TTC549 (cell line): ENCODE measurements around the gene PXDC1.

Experiments
- FAIRE-seq: peaks from 2 replicates; lab custom pipeline; 2012; peaks lifted over from hg19 to GRCh38; lab: Jason Lieb, UNC

Gene PXDC1

GRCh38 chr6:3746696-3747095, 4.8 kb downstream of the PXDC1 start:
- FAIRE-seq = no peak

GRCh38 chr6:3746119-3746691, 5.3 kb downstream of the PXDC1 start:
- FAIRE-seq = no peak

DNA sequence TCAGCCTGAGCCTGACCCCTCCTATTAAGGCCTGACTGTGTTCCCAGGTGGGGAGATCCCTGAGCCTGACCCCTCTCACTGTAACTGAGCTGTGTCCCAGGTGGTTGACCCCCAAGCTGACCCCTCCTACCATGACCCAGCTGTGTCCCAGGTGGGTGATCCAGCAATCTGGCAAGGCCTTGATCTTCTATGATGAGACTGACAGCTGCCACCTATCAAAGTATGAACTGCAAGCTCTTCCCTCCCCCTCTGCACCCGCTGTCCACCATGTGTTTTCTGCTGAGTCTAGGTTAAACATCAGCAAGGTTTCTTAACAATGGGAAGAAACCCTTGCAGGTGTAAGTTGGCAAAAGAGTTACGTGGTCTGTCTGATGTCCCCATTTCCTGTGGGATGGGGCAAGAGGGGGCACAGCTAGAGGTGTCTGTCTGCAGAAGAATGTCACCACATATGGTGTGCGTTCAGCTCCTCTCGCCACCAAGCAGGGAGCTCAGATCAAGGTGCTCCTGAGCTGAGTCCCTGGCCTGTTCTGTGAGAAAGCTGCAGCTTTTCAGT, 5.9 kb downstream of the PXDC1 start:
- no peak for FAIRE-seq

- no peak for FAIRE-seq
Measured at GRCh38 chr6:3744901-3745470, 6.5 kb downstream of the PXDC1 start.

GRCh38 chr6:3744211-3744900, 7.2 kb downstream of the PXDC1 start:
- no peak for FAIRE-seq

DNA sequence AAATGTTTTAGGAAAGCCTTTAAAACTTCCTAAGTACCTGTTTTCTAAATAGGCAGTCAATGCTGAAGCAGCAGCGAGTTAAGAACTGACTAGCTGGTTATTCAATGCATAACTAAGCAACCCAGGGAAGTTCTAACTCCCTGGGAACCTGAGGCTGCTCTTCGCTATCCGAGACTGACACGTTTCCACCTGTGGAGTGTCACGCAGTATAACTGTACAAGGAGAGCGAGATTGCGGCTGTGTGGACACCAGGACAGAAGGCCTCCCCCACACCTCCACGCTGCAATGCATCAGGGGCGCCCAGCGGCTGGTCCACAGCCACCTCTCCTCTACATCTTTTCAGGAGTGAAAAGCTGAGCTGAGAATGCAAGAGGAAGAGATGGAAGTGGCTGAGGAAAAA, 8.0 kb downstream of the PXDC1 start:
- no peak for FAIRE-seq

GRCh38 chr6:3742426-3743344, 8.8 kb downstream of the PXDC1 start:
- FAIRE-seq = no peak

- FAIRE-seq = no peak
Measured at GRCh38 chr6:3742076-3742425, 9.5 kb downstream of the PXDC1 start.

DNA sequence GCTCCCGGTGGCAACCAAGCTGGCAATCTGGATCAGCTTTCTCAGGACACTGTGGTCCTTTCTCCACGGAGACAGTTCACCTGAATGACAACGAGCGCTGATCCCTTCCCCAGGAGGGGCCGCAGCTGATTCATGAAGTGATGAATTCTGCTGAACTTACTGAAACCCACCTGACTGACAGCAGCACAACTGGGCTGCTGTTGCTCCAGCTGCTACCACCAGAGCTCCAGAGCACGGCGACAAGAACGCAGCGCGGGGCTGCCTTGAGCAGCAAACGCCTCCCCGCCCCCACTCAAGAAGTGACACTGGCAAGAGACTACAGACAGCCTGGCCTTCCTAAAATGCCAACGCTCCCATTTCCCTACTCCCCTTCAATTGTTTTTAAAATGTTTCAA, 10.0 kb downstream of the PXDC1 start:
- no peak for FAIRE-seq

- no peak for FAIRE-seq
Measured at GRCh38 chr6:3740551-3741476, 10.7 kb downstream of the PXDC1 start.

- no peak for FAIRE-seq
Measured at GRCh38 chr6:3739311-3739897, 12.1 kb downstream of the PXDC1 start.

GRCh38 chr6:3738381-3739131, 13.0 kb downstream of the PXDC1 start:
- FAIRE-seq = no peak

- no peak for FAIRE-seq
Measured at GRCh38 chr6:3737831-3738210, 13.7 kb downstream of the PXDC1 start.

GRCh38 chr6:3737149-3737830, 14.2 kb downstream of the PXDC1 start:
- no peak for FAIRE-seq

- FAIRE-seq = no peak
Measured at GRCh38 chr6:3735029-3735605, 16.4 kb downstream of the PXDC1 start.

- FAIRE-seq = no peak
Measured at GRCh38 chr6:3734023-3734422, 17.5 kb downstream of the PXDC1 start.

GRCh38 chr6:3733321-3733925, 18.1 kb downstream of the PXDC1 start:
- FAIRE-seq = no peak

DNA sequence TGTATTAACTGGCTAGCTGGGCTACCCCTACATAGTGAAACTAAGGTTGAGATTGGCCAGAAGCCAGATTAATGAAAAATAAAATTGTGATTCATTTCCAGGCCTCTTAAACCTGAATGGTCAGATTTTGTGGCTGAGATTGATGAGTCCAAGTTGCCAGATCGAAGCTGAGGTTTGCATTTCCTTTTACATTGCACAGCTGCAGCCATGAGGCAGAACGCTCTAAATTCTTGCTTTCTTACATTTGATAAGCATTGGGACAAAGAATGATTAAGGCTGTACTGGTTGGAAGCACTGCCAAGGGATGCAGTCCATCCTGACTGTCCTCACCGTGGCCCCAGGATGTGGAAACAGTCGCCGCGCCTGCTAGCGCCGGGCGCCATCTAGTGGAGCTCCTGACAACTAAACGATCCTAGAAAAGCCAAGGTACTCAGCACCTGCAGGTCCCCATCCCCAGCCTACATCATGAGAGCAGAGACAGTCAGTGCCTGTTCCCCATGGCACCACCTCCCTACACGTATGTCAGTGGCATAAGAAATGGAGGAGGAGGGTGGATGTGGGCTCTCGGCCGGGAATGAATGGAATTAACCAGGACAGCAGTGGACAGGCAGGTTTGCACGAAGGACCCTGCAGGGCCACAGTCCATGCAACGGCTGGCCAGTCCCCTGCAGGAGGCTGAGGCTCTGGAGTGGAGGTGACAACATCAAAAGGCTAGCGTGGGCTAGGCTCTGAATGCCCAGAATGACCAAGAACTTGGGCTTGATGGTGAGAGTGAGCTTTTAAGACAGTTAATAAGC, 19.0 kb downstream of the PXDC1 start:
- no peak for FAIRE-seq
